Stimulated activated CD8-positive, alpha-beta memory T cell treated with anti-CD3 and anti-CD28 coated beads, Interleukin-12 subunit alpha, Interleukin-12 subunit beta, amount 100 ng/mL, for 24 hours (primary cell): Measurements from ENCODE around the gene CD300LD.

Experiments used
- DNase-seq: peaks from one replicate; pipeline ENCODE4 v3.0.0-alpha.2; 2020; ENCODE audit errors: extremely low read depth

Gene CD300LD

GRCh38 chr17:74543891-74544760, 48.0 kb downstream of the CD300LD start:
- DNase-seq: no peak

GRCh38 chr17:74543406-74543805, 48.7 kb downstream of the CD300LD start:
- no peak for DNase-seq

DNA sequence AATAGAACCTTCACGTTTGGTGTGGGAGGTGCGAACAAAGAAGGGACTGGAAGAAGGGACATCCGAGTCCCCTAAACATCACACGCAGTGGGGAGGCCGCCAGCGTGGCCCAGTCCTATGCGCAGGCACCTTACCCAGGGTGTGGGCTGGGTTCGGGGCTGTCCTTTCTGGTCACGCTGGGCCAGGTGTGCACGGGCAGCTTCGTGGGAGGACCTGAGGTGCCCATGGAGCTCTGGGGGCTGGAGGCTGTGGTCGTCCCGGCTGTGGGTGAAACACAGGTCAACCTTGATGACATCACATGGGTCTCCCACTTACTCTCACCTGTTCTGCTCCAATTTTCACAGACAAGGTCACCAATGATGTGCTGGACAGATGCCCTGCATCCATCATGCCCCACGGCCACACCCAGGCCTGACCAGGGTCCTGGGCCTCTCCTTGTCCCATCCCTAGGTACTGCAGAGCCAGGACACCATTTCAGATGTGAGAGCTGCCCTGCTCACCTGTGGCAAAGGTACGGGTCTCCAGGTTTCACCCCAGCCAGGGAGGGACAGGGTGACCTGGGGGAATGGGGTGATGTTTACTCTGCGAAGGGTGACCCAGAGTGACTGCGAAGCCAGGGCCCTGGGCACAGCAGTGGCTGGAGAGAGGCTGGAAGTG, 49.2 kb downstream of the CD300LD start:
- DNase-seq: no peak

DNA sequence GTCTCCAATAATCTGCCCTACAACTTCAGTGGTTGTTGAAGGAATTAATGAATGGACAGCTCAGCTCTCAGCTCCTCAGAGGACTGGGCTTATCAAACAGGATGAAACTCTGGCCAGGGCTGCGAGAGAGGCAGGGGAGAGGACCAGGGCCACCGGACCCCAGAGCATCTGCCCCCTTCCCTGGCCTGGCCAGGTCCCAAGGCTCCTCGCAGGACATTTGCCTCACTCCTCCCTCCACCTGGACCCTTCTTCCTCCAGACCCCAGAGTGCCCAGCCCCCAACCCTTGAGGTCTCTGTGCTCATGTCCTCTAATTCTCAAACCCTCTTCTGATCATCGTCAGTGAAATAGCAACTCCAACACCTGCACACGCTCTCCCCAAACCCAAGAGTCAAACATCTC, 49.9 kb downstream of the CD300LD start:
- DNase-seq: no peak

DNA sequence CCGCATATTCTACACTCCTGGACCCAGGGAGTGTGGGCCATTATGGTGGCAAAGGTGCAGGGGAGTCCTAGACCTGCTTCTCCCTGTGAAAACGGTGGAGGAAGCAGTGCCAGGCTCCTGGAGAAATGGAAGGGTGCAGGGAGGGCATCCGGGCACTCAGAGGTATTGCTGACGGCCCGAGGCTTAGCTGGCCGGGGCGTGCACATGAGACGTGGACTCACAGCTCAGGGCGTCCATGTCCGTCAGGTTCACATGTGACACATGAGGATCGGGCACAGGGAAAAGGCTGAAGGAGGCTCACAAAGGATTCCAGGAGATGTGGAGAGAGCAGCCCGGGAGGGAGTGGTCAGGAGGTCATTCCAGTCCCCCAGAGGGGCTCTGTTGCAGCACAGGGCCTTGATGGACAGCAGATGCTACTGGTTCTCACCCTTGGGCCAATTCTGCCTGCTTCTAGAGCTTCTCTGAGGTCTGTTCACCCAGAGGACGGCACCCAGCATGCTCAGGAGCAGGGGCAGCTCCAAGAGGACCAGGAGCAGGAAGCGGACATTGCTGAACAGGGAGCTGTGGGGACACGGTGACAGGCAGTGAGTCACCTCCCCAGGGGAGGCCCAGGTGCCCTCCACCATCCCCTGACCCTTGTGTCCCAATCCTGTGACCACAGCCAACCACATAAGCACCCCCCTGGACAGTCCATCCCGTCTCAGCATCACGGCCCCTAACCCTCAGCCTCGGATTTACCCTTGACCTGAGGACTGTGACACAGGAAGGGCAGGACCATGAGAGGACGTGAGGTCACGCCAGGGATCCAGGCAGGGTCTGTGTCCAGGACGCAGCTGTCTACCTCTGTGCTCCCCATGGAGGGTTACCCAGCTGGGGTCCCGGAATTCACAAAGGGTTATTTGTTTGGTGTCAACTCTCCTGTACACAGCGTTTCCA, 50.6 kb downstream of the CD300LD start:
- no peak for DNase-seq

- no peak for DNase-seq
Measured at GRCh38 chr17:74539281-74539820, 52.7 kb downstream of the CD300LD start.

- DNase-seq: no peak
Measured at GRCh38 chr17:74536890-74537289, 55.2 kb downstream of the CD300LD start.

DNA sequence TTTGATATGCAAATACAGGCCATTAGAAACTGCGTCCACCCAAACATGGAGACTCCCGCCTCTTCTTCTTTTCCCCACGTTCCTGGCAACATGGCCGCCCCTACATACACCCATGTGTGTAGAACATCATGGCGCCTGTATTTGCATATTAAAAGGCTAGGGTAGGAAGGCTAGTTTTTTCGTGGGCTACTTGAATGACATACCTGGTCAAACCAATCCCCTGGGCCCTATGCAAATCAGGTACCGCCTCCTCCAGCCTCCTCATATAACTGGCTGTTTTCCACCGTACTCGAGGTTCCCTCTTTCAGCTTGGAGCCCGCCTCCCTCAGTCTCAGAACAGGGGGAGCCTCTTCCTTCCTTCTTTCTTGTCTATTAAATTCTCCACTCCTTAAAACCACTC, 60.0 kb downstream of the CD300LD start:
- no peak for DNase-seq

GRCh38 chr17:74531231-74531761, 60.8 kb downstream of the CD300LD start, which contains the start of gene CD300LB:
CD300LB (minus strand) TSS chr17:74531475; CDS start chr17:74531350, 125 bp downstream.
- no peak for DNase-seq

- DNase-seq: no peak
Measured at GRCh38 chr17:74530831-74531150, 61.3 kb downstream of the CD300LD start.
